Measurements from ENCODE around the gene ZNF793.

GRCh38 chr19:37551129-37551993 lies 44.6 kb downstream of the ZNF793 start:
- TF ChIP-seq, protein P1, sequence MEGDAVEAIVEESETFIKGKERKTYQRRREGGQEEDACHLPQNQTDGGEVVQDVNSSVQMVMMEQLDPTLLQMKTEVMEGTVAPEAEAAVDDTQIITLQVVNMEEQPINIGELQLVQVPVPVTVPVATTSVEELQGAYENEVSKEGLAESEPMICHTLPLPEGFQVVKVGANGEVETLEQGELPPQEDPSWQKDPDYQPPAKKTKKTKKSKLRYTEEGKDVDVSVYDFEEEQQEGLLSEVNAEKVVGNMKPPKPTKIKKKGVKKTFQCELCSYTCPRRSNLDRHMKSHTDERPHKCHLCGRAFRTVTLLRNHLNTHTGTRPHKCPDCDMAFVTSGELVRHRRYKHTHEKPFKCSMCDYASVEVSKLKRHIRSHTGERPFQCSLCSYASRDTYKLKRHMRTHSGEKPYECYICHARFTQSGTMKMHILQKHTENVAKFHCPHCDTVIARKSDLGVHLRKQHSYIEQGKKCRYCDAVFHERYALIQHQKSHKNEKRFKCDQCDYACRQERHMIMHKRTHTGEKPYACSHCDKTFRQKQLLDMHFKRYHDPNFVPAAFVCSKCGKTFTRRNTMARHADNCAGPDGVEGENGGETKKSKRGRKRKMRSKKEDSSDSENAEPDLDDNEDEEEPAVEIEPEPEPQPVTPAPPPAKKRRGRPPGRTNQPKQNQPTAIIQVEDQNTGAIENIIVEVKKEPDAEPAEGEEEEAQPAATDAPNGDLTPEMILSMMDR (IDR thresholded peaks at IDR 0.05) = no peak
- TF ChIP-seq POLR2A (IDR thresholded peaks at IDR 0.05) = no peak
